ENCODE data around the gene SLC8B1.

DNA sequence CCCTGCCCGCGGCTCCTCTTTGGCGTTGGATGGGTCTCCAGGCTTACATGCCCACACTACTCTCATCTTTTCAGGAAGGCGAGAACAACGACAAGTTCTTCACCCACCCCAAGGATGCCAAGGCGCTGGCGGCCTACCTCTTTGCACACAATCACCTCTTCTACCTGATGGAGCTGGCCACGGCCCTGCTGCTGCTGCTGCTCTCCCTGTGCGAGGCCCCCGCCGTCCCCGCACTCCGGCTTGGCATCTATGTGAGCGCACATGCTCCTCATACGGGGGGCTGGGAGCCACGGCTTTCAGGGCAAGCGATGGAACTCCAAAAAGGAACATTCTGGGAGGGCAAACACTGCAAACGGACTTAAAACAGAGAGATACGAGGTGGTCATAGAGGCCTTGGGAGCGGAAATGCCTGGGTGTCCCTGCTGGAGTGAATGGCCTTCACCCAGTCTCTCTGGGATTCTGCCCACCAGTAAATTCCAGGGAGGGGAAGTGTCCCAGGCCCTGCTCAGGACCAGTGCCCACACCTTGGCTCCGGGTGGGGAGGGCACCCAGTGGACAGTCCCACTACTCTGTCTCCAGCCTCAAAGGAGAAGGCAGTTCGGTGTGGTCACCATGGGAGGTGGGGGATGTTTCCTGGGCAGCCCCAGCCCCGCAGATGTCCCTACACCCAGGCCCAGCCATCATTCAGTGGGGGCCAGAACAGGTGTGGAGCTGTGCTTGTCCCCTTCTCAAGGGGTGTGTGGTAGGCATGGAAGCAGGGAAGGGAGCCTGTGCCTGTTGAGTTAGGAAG is 68.6 kb downstream of the SLC8B1 start:
- TF ChIP-seq, protein P1, sequence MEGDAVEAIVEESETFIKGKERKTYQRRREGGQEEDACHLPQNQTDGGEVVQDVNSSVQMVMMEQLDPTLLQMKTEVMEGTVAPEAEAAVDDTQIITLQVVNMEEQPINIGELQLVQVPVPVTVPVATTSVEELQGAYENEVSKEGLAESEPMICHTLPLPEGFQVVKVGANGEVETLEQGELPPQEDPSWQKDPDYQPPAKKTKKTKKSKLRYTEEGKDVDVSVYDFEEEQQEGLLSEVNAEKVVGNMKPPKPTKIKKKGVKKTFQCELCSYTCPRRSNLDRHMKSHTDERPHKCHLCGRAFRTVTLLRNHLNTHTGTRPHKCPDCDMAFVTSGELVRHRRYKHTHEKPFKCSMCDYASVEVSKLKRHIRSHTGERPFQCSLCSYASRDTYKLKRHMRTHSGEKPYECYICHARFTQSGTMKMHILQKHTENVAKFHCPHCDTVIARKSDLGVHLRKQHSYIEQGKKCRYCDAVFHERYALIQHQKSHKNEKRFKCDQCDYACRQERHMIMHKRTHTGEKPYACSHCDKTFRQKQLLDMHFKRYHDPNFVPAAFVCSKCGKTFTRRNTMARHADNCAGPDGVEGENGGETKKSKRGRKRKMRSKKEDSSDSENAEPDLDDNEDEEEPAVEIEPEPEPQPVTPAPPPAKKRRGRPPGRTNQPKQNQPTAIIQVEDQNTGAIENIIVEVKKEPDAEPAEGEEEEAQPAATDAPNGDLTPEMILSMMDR (IDR thresholded peaks at IDR 0.05): no peak
- no peak for TF ChIP-seq ZFX (IDR thresholded peaks at IDR 0.05; ENCODE audit: borderline replicate concordance)
